Femur (tissue), 1 donor: ENCODE results near the gene STARD3.
A peak's percentile ranks its signal among the peaks of the same experiment; 100 is the strongest.

ENCODE experiments used
- DNase-seq: peaks from one replicate; pipeline ENCODE4 v3.0.0-alpha.2; 2017

The STARD3 gene

DNA sequence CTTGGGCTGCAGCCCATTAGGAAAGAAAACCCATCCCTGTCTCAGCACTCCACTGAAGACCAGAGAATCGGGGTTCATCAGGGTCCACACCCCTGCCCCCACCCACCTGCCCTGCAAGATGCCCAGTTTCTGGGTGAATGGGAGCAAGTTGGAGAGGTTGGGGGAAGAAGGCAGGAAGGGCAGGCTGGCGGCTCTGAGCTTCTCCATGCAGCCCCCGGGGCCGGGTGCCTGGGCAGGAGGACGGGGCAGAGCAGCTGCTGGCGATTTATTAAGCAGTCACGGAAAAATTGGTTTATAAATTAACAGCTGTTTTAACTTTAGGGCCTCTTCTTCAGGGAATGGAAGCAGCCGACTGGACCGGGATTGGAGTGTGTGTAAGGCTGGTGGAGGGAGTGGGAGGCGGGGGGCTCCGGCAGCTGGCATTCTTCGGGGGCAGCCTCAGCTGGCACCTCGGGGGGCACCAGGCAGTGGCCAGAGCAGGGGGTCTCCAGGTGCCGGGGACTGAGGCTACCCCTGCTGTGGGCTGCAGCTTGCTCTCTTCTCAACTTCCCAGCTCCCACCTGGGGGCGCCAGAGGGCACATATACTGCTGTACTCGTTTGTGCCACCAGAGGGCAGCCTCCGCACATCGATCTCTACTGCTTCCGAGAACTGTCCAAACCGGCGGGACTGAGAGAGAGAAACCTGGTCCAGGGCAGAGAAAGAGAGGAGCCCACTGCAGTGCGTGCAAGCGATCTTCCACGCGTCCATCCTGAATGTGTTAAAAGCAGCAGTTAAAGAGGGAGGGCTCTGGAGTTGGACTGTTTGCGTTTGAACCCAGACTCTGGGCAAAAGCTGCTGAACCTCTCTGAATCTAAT is 15.2 kb upstream of the STARD3 start:
- peak; percentile 94 for DNase-seq

DNA sequence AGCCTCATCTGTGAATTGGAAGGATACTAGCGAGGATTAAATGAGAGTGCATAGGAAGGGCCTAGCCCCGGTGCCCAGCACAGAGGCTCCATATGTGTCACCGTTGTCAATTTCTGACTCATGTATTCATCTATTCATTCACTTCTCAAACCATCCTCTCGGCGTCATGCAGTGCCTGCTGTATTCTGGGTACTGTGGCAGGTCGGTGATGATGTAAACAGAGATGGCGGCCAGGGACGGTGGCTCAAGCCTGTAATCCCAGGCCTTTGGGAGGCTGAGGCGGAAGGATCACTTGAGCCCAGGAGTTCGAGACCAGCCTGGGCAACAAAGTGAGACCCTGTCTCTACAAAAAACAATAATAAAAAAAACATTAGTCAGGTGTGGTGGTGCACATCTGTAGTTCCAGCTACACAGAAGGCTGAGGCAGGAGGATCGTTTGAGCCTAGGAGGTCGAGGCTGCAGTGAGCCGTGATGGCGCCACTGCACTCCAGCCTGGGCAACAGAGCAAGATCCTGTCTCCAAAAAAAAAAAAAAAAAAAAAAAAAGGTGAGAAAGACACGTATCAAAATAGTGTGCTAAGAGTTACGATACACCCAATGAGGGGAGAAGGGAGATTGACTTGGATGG is 14.5 kb upstream of the STARD3 start:
- DNase-seq = no peak

DNA sequence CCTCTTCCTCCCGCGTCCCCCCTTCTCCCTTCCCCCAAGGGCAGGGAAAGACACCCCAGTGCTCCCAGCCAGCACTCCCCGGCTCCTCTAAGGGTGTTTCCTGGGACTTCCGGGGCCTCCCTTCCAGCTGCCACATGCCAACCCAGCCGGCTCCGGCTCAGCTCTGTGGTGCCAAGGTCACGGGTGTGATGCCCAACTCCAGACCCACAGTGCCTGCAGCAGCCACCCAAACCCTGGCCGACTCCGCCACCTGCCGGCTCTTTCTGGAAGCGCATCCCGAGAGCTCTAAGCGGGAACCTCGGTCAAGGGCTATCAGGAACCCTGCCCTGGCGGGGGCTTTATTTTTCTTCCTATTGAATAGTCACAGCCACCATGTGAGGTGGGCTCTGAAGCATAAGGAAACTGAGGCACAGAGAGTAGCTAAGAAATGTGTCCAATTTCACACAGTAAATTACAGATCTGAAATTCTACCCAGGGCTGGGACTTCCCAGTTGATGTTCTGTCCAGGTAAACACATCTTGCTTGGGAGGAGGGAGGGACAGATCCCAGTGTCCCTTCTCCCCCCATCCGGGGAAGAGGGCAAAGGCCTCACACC is 13.5 kb upstream of the STARD3 start:
- peak; percentile 85 for DNase-seq

DNA sequence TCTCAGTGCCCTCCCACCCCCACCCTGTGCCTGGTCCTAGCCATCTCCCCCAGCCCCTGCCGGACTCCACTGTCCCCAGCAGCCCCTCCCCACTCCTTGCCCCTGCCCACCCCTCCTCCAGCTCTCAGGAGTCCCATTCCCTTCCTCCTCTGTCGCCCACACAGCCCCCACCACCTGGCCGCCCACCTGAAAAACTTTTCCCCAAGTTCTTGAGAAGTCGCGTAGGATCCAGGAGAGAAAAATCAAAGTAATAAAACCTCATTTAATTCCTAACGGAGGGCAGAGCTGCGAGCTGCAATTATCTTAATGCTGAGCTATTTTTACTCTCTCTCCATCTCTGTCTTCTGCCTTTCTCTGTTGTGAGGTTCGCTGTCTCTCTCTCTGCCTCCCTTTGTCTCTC is 12.6 kb upstream of the STARD3 start:
- DNase-seq = no peak

DNA sequence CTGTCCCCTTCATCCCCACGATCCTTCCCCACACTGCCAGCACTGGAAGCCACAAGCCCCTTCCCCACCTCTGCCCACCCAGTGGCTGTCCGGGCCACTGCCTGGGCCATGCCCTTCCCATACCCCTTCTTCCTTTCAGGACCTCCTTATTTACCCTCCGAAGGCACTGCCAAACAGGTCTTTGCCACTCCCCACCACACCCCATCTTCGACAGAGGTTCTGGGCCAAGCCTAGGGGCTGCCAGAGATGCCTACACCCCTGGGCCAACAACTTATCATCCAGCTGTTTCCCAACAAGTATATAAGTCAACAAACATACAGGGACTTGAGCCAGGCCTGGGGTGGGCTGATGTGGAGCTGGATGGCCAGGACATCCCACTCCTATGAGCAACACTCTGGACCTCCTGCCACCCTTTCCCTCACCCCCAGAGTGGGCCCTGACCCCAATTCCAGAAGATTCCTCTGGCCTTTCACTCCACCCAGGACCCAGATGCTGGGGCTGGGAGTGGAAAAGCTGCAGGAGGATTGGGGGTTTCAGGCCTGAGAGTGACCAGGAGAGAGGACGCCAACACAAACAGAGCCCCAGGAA is 11.7 kb upstream of the STARD3 start:
- DNase-seq = no peak

DNA sequence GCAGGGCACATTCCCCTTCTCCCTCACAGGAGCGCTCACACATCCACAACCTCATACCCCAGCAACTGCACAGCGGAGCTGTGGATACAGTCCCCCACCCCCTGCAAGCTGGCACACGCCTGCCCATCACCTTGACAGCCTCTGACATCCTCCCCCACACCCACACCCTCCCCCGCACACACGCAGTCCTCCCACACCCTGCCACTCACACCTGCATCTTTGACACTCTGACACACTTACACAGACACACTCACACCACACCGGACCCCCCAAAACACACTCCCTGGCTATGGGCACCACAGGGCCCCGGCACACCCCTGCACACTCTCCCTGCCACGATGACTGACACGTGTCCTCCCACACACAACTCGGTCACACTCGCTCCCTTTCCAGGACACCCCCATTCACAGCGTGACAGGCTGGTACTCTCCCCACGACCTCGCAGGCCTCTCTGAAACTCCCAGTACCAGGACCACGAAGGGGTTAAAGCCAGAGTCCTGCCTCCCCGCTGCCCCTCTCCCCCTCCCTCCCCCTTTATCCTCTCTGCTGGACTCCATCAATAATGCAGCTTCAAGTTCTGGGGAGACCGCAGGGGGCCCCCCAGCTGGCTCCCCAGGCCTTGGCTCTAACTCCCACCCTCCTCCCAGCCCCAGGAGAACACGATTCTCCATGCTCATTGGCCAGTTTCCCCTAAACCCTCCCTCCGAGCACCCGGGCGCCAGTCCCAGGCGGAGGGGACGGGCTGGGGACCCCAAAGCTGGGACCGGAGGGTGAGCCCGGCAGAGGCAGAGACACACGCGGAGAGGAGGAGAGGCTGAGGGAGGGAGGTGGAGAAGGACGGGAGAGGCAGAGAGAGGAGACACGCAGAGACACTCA is 10.5 kb upstream of the STARD3 start, which contains the start of gene PPP1R1B:
PPP1R1B (plus strand) TSS at position 782 of the 876 bp plus-strand sequence. CDS start 441 bp downstream, outside the sequence.
- DNase-seq = no peak

DNA sequence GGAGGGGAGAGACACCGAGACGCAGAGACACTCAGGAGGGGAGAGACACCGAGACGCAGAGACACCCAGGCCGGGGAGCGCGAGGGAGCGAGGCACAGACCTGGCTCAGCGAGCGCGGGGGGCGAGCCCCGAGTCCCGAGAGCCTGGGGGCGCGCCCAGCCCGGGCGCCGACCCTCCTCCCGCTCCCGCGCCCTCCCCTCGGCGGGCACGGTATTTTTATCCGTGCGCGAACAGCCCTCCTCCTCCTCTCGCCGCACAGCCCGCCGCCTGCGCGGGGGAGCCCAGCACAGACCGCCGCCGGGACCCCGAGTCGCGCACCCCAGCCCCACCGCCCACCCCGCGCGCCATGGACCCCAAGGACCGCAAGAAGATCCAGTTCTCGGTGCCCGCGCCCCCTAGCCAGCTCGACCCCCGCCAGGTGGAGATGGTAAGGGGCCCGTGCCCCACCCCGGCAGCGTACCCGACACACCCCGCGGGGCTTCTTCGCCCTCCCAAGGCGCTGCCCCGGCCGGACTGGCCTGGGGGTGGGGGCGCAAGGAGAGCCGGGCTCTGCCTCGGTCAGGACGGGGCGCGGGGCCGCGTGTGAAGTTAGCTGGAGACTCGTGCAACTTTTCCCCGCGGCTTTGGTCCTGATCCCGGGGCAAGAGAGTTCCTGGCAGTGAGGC is 9.8 kb upstream of the STARD3 start:
- no peak for DNase-seq

DNA sequence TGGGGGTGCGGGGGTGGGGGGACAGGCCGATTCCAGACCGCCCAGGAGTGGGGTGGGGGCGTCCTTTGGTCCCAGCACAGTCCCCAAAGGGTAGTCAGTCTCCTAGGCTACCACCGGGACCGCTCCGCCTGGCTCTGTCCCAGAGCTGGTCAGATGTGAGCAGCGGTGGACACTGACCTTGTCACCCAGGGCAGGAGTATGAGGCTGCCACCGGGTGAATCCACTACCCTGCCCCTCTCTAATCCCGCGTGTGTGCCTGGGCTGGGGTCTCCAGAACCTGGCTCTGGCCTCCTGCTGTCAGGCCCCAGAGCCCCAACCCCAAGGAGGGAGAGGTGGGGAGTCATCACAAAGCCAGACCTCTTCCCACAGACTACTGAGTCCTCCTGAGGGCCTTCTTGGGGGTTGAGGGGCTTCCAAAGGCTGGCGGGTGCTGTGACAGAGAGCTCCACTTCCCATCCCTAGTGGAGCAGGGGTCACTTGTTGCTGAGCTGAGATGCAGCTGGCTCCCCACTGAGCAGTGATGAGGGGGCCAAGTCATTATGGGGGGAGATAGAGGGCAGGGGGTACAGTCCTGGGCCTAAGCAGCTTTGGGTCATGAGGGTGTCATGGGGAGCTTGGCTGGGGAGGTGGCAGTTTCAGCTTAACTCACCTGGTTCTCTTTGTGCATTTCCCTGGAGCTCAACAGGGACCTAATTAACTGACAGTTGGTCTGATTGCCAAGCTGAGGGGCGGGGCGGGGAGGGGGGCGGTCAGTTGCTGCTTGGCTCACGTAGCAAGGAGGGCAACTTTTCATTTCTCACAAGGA is 9.0 kb upstream of the STARD3 start:
- DNase-seq = no peak

DNA sequence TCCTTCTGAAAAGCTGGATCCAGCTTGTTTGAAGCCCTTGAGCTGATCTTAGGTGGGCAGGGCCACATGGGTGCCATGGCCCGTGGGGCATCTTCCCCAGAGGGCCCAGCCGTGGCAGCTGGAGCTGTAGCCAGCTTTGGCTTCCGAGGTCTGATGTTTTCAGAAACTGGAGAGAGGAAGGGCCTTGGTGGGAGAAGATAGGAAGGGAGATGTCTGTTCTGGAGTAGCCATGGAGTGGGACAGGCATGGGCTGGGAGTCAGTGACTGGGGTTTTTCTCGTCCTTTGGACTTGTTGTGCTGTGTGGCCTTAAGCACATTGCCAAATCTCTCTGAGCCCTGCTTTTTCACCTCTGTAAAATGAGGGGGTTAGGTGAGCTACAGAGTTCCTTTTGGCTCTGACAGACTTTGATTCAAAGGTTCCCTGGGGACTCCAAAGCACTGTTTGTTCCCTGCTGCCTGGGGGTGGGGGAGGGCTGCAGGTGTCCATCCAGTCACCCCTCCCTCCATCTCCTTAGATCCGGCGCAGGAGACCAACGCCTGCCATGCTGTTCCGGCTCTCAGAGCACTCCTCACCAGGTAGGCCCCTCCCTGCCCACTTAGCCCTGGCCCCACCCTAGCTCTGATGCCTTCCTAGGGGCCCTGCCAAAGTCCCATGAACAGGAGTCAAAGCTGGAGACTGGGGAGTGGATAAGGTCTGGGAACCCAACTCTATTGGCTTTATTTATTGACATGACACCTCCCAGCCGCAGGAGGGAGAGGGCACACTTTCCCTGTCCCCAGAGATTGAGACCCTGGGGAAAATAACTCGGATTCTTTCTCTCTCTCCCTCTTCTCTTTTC is 8.1 kb upstream of the STARD3 start:
- no peak for DNase-seq

DNA sequence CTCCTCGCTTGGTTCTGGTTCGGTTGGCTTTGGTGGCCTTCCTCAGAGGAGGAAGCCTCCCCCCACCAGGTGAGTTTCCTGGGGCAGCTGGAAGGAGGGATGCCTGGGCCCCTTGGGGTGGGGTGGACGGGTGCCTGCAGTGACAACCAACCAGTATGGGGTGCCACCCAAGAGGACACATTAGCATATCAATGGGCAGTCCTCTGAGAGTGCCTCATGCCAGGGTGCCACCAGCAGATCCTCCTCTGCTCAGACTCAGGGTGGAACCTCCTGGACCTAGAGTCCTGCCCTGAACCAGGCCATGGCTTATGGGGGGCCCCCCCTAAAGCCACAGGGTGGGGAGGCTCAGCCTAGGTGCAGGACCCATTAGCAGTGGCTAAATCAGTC is 7.5 kb upstream of the STARD3 start:
- DNase-seq = no peak

DNA sequence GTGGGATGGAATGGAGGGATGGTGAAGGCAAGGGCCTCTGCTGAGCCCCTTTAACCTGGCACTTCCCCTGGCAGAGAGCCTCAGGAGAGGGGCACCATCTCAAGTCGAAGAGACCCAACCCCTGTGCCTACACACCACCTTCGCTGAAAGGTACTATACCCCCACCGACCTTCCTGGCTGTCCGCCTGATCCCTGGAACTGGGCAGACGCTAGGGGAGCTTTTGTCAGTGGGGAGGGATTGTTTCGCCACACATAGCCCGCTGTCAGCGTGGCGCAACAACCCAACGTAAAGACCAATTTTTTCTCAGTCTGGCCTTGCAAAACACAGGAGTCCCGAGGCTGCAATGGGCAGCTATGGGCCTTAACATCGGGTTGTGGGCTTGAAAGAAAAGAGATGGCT is 7.0 kb upstream of the STARD3 start:
- no peak for DNase-seq

DNA sequence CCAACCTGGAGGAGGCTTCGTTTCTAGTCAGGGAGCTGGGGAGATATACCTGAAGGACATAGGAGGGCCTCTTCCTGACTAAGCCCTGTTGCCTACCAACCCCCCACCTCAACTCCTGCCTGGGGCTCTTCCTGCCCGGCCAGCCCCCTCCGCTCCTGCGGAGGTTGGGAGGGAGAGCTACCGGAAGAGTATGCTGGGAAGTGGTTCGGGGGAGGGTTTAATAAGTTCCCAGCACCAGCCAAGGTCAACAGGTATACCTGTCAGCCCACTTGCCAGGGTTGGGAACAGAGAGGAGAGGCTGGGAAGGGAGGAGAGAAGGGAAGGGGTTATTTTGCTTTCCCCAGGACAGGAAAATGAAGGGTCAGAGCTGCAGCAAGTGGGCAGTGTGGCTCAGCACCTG is 5.5 kb upstream of the STARD3 start:
- no peak for DNase-seq

DNA sequence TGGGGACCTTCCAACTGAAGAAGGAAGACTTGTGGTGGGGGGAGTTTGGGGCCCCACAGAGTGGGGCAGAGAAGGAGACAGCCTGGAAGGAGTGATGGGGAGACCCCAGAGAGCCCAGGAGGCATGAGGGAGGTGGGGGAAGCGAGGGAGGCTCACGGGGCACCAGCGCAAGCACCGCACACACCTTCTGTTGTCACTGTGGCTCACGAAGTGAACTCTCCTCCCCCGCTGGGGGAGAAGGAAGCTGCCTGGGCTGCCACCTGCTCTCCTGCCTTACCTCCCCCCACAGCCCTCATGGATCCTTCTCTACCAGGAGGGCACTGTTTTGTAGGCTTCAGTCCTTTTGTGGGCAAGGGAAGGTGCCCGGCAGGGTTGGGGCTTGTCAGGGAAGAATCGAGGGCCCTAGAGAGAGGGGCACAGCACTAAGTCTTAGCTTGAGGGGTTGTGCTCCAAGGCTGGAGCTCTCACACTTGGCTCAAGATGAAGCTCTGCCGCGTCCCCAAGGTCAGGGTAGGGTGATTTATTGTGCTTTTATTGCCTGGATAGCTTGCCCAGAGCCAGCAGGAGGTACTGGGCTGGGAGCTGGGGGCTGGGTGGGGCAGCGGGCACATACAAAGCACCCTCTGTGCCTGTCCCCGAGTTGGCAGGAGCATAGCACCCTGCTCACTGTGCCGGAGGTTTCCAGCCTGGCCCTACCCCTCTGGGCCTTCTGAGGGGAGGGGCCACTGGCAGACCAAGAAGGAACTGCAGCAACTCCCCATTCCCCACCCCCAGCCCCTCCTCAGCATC is 4.6 kb upstream of the STARD3 start:
- no peak for DNase-seq

DNA sequence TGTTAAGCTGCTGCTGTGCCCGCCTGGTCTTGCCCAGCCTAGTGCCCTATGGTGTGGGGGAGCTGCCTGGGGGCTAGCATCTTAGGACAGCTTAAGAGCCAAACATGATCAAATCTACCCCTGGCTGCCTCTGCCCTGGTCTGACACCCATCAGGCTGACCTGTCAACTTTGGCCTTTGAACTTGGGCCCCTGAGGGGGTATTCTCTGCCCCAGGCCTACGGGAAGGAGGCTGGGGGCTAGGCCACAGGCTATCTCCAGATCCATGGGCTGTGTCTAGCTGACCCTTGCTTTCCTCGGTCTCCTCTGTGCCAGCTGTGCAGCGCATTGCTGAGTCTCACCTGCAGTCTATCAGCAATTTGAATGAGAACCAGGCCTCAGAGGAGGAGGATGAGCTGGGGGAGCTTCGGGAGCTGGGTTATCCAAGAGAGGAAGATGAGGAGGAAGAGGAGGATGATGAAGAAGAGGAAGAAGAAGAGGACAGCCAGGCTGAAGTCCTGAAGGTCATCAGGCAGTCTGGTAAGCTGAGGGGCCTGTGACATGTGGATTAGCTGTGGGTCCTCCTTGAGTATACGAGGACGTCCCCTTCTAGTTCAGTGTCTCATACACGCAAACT is 3.3 kb upstream of the STARD3 start:
- no peak for DNase-seq

DNA sequence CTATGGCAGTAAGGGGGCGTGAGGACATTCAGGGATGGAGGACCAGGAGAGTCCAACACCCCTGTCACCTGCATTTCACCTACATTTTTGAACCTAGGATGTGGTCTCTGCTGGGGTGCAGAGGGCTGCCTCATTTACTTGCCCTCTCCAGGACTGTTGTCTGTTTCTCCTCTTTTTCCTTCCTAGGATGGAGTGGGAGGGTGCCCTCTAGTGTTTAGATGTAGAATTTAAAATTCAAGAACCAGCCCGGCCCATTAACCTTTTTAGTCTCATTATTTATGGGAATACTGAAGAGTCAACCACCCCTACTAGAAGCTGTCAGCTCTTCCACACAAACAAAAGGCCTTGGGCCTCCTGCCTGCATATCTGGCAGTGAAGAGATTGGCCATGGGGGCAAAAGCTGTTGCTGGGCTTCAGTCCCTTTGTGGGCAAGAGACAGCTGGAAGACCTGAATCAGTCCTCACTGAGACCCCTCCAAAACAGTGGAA is 2.5 kb upstream of the STARD3 start:
- DNase-seq = no peak

DNA sequence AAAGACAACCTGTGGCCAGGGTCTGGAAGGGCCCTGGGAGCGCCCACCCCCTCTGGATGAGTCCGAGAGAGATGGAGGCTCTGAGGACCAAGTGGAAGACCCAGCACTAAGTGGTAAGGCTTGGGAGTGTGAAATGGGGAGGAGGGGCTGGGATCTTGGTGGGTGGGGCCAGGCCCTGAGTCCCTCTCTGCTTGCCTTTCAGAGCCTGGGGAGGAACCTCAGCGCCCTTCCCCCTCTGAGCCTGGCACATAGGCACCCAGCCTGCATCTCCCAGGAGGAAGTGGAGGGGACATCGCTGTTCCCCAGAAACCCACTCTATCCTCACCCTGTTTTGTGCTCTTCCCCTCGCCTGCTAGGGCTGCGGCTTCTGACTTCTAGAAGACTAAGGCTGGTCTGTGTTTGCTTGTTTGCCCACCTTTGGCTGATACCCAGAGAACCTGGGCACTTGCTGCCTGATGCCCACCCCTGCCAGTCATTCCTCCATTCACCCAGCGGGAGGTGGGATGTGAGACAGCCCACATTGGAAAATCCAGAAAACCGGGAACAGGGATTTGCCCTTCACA is 1.2 kb upstream of the STARD3 start:
- DNase-seq = no peak

DNA sequence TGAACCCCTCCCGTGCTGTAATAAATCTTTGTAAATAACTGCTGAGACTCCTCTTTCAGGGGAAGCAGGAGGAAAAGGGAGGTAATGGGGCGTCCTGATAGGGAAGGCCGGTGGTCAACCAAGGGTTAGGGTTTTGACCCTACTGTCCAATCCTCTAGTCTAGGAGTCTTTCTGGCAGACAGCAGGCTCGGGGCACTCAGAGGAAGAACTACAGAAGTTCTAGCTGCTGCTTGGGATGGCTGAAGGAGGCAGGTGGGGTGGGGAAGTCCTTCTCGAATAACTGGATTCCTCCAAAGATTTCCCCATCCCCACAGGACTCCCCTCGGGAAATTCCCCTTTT is 387 bp upstream of the STARD3 start:
- no peak for DNase-seq

DNA sequence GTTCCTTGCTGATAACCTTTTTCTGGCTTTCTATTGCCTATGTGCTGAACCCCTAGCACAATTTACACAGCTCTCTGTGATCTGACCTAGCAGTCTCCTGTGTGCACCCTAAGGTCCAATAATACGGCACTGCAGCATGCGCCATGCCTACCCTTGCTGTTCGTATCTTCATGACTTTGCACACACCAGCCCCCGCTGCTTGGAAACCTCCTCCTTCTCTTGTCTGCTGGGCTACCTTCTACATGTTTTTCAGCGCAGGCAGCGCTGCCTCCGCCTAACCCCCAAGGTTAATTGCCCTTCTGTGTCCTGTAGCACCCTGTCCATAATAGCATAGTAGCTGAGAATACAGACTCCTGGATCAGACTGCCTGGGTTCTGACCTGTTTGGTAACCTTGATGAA is 1.4 kb downstream of the STARD3 start:
- no peak for DNase-seq

DNA sequence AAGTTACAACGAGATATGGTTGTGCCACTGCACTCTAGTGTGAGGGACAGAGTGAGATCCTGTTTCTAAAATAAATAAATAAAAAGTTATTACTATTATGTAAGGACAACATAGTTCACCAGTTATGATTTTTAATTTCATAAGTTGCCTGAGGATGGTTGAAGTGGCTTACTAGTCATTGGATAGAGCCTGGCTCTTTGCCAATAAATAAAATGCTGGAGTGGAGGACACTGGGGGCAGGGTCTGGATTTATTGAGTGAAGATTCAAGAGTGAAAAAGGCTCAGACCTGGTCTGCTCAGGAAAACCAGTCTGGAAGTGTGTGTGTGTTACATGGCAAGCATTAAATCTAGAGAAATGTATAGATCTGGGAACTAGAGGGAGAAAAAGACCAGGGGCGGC is 2.1 kb downstream of the STARD3 start:
- no peak for DNase-seq
